Cardiac fibroblast (primary cell): Measurements from ENCODE around the gene PRCC.

Experiments
- DNase-seq, 2 donors: peaks; one replicate each; pipeline versions ENCODE4 v3.0.0 to v3.0.0-alpha.2; 2010; ENCODE audit warnings: low read depth in 2 of 2
- H3K4me3 ChIP-seq, 2 donors: replicated peaks in 1 of 2; 1 replicate in 1 of 2; 2 replicates in 1 of 2; pipeline ENCODE4 v1.5.1; 2011; ENCODE audit warnings: low read depth in 2 of 2, low read length in 2 of 2, mild to moderate bottlenecking in 2 of 2, moderate library complexity in 1 of 2
- TF ChIP-seq, protein P1 (sequence below): IDR thresholded peaks from one replicate; pipeline ENCODE4 v1.5.1; 2011; ENCODE audit warnings: low read depth, mild to moderate bottlenecking, low read length, inconsistent platforms

The PRCC gene

DNA sequence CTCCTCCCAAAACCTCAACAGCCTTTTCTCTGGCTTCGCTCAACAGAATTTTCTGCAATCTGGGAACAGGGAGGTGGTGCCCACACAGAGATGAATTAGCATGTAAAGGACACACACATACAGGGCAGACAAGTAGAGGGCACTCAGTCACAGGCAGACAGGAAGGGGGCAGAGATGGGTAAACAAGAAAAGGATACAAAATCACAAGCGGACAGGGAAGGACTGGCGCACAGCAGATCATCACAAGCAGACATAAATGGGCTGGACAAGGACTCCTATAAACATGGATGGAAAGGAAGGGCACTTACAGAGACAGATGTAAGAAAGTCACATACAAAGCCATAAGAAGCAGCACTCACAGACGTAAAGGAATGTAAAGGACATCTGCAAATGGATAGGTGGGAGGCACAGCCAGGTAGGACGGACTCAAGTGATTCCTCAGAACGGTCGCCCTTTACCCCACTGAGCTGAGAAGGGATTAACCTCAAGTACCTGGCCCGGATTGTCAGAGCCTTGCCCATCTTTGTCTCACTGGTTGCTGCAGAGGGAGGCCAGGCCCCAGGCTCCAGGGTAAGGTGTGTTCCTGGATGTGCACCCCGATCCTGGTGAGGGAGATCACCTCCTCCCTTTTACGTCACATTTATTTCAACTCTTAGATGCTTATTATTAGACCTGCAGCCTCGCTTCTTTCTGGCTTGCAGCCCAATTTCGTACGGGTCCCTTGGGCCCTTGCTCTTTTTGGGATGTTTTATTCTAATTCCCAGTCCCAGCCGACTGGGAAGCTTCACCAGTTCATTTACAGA is 836 bp upstream of the PRCC start:
- TF ChIP-seq, protein P1, sequence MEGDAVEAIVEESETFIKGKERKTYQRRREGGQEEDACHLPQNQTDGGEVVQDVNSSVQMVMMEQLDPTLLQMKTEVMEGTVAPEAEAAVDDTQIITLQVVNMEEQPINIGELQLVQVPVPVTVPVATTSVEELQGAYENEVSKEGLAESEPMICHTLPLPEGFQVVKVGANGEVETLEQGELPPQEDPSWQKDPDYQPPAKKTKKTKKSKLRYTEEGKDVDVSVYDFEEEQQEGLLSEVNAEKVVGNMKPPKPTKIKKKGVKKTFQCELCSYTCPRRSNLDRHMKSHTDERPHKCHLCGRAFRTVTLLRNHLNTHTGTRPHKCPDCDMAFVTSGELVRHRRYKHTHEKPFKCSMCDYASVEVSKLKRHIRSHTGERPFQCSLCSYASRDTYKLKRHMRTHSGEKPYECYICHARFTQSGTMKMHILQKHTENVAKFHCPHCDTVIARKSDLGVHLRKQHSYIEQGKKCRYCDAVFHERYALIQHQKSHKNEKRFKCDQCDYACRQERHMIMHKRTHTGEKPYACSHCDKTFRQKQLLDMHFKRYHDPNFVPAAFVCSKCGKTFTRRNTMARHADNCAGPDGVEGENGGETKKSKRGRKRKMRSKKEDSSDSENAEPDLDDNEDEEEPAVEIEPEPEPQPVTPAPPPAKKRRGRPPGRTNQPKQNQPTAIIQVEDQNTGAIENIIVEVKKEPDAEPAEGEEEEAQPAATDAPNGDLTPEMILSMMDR = no peak

DNA sequence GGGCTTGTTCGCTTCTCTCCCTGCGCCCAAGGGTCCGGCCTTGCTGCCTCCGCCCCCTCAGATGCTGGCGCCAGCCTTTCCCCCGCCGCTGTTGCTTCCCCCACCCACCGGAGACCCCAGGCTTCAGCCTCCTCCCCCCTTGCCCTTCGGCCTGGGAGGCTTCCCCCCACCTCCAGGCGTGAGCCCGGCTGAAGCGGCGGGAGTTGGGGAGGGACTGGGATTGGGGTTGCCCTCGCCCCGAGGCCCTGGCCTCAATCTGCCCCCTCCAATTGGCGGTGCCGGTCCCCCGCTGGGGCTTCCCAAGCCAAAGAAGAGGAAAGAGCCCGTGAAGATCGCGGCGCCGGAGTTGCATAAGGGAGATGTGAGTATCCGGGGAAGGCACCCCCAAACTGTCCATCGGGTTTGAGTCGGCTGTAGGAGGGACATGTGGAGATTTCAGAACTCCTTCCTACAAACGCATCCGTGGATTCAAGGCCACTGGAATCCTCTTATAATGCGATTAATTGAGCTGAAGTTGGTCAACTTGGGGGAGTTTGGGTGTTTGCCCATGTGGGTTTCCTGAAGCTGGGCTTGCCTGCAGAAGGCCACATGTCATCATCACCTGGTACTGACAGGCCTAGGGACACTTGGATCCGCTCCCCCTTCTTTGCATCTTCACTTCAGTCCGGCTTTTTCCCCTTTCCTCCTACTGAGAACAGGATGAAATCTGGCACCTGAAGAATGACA is 707 bp downstream of the PRCC start:
- TF ChIP-seq, protein P1 = no peak
- H3K4me3 ChIP-seq = peak overlapping the region; percentile 95 to 97
- DNase-seq = peak; percentile 12 to 18

More for the DNA sequence above, 836 bp upstream of the PRCC start:
- peak; percentile 11 to 19 for DNase-seq
- H3K4me3 ChIP-seq = peak overlapping the region; percentile 95 to 97

DNA sequence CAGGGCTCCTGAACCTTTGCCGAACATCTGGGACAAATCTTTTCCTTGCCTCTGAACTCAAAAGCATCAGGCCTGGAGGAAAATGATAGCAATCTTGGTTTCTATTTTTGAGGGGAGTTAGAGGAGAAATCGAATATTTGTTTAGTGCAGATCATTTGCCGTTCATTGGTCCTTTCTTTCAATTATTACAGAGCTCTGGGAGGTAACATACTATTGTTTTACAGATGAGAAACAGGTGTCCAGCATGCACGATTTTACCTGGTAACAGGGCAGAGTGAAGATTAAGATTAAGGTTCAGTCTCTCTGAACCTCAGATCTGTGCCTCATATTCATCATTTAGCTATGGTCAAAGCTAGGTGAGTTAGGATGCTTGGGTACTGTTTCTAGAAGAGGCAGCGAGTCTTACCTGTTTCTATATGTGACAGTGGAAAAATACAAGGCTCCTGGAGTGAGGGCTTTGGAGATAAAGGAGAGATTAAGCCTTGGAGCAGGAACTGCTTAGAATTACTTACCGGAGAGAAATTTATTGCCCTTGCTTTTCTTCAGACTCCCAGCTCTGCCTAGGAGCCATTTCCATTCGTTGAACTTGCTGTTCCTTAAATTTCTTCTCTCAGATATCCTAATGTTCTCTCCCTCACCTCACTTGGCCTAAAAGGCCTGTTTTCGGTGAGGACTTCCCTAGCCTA is 1.4 kb downstream of the PRCC start:
- H3K4me3 ChIP-seq = peak overlapping the region; percentile 95 to 97
- no peak for DNase-seq
- TF ChIP-seq, protein P1 = no peak

DNA sequence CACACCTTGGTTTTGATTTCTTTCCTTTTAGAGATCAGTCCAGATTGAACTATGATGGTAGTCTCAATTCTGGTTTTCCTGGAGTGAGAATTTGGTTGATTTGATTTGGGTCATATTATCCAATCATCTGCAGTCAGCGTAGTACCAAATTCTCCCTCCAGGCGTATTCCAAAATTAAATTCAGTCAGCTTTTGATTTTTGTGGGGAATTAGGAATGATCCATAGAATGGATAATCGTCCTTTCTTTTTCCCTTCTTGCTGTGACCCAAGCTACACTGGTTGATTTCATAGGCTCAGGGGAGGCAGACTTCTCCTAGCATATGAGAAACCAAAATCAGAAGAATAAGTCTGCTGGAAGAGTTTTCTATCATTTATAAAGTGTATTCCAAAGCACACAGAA is 4.9 kb downstream of the PRCC start:
- no peak overlapping the region for H3K4me3 ChIP-seq
- DNase-seq = no peak
- TF ChIP-seq, protein P1 = no peak

DNA sequence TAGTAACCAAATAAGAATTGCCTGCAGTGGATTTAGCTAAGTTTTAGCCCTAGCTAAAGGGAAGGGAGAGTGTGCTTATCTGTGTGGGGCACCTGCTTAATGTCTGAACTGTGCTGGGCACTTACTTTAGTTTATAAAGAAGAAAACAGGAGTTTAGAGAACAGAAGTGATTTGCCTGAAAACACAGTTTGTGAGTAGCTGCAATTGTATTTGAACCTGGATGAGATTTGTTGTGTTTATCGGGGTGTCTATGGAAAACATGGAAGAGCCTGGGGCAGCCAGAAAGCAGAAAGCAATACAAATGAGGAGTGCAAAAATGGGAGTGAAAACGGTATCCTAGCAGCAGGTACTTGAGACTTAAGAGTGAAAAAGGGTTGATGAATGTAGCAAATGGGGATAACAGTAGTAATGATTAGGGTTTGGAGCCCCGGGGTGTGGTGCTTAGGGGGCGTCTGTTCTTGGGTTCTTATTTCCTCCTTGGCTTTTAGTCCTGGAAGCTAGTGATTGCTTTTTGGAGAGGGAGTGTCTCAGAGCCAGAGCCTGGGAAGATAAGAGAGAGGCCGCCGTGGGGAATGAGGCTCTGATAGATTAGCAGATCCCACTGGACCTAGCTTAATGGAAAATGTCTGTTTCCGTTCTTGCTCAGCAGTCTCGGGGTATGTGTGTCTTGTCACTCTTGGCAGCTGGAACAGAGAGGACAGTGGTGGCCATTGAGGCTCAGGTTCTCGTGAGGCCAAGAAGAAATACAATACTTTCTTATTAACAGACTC is 5.6 kb downstream of the PRCC start:
- no peak overlapping the region for H3K4me3 ChIP-seq
- TF ChIP-seq, protein P1 = no peak
- peak in 1 of 2 donors; percentile 40 for DNase-seq

GRCh38 chr1:156773607-156774006 is 6.3 kb downstream of the PRCC start:
- DNase-seq = no peak
- TF ChIP-seq, protein P1 = peak; percentile 10
- no peak overlapping the region for H3K4me3 ChIP-seq
